Middle frontal gyrus (tissue), 1 donor: Measurements from ENCODE around the gene VWA2.

ENCODE experiments used
- DNase-seq: peaks from one replicate; pipeline ENCODE4 v3.0.0-alpha.2; 2015; ENCODE audit warnings: low spot score; ENCODE audit errors: extremely low spot score

Gene VWA2

GRCh38 chr10:114245121-114245791, 6.2 kb downstream of the VWA2 start:
- no peak for DNase-seq

GRCh38 chr10:114246679-114247305, 7.7 kb downstream of the VWA2 start:
- DNase-seq: no peak

GRCh38 chr10:114250236-114250635, 11.2 kb downstream of the VWA2 start:
- no peak for DNase-seq

- DNase-seq: no peak
These were observed 11.7 kb downstream of the VWA2 start for GRCh38 chr10:114250716-114251115.

- DNase-seq: no peak
These were observed 13.0 kb downstream of the VWA2 start for GRCh38 chr10:114252092-114252491.

- no peak for DNase-seq
These were observed 13.8 kb downstream of the VWA2 start for GRCh38 chr10:114252883-114253282.

- DNase-seq: no peak
These were observed 16.2 kb downstream of the VWA2 start for GRCh38 chr10:114255227-114255626.

GRCh38 chr10:114256008-114256765, 17.1 kb downstream of the VWA2 start:
- no peak for DNase-seq

- no peak for DNase-seq
These were observed 17.8 kb downstream of the VWA2 start for GRCh38 chr10:114256822-114257221.

GRCh38 chr10:114257498-114257897, 18.4 kb downstream of the VWA2 start:
- DNase-seq: no peak

GRCh38 chr10:114258274-114258840, 19.3 kb downstream of the VWA2 start:
- no peak for DNase-seq

- DNase-seq: no peak
These were observed 20.8 kb downstream of the VWA2 start for GRCh38 chr10:114259824-114260223.

GRCh38 chr10:114260366-114260765, 21.3 kb downstream of the VWA2 start:
- DNase-seq: no peak

- no peak for DNase-seq
These were observed 22.0 kb downstream of the VWA2 start for GRCh38 chr10:114261076-114261475.

GRCh38 chr10:114262496-114262895, 23.4 kb downstream of the VWA2 start:
- DNase-seq: no peak

GRCh38 chr10:114265392-114266053, 26.5 kb downstream of the VWA2 start:
- DNase-seq: no peak

GRCh38 chr10:114266521-114266920, 27.5 kb downstream of the VWA2 start:
- no peak for DNase-seq

- DNase-seq: no peak
These were observed 32.2 kb downstream of the VWA2 start for GRCh38 chr10:114271075-114271778.

GRCh38 chr10:114271779-114272167, 32.7 kb downstream of the VWA2 start:
- no peak for DNase-seq

- DNase-seq: no peak
These were observed 33.6 kb downstream of the VWA2 start for GRCh38 chr10:114272696-114273095.

- DNase-seq: no peak
These were observed 34.9 kb downstream of the VWA2 start for GRCh38 chr10:114273910-114274309.
